Bronchial epithelial cell (primary cell): ENCODE data around the gene EFHD2. TPM values are rescaled to one million over a fixed set of nuclear protein-coding genes. Genes with fewer than 3 reads are reported as not detected.
A peak's percentile ranks its signal among the peaks of the same experiment; 100 is the strongest.
"Not testable (repeated sequence)": the region's sequence is repeated elsewhere in the genome, so short reads cannot be mapped to it uniquely, and the experiment has no call there.

ENCODE experiments used
- DNase-seq: peaks from one replicate; pipeline ENCODE4 v3.0.0-alpha.2; 2010; ENCODE audit warnings: low read depth
- FAIRE-seq: peaks from 2 replicates; lab custom pipeline; 2011; peaks lifted over from hg19 to GRCh38; lab: Jason Lieb, UNC
- H3K27me3 ChIP-seq: 2 replicates; pipeline ENCODE4 v1.5.1; 2011; ENCODE audit warnings: low read length; ENCODE audit not compliant: control insufficient read depth, insufficient read depth
- H3K36me3 ChIP-seq: 2 replicates; pipeline ENCODE4 v1.5.1; 2011; ENCODE audit warnings: low read length; ENCODE audit not compliant: control insufficient read depth, insufficient read depth
- H3K4me3 ChIP-seq: 2 replicates; pipeline ENCODE4 v1.5.1; 2011; ENCODE audit warnings: mild to moderate bottlenecking, low read depth, low read length, control low read depth
- CTCF ChIP-seq: IDR thresholded peaks from 2 replicates; pipeline ENCODE4 v1.5.1; 2011; ENCODE audit warnings: mild to moderate bottlenecking, moderate library complexity, low read length, control low read depth, inconsistent platforms; ENCODE audit not compliant: insufficient read depth, severe bottlenecking
- total RNA-seq: library from RNA; depleted of rRNA; stranded (reverse); fragments of >200 nt; gene quantifications from 2 replicates; pipeline ENCODE4 v1.2.1, GENCODE V29; 2014

The EFHD2 gene
- total RNA-seq, 1 donor from 2014 or later, result 42.6 TPM

DNA sequence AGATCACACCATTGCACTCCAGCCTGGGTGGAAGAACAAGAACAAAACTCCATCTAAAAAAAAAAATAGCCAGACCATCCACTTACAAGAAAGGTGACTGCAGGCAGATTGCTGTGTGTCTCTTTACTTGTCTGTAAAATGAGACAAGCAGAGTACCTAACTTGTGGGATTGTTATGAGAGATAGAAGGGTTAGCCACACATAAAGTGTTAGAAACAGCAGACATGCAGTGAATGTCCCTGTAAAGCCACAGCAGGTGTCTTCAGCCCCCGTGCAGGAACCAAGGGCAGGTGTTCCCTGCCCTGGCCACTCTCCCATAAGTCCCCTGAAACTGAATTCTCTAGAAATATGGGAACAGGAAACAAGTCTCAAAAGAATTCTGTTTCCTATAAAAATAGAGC, 40.8 kb upstream of the EFHD2 start:
- no peaks in the 10 kb centered on the region for H3K36me3 ChIP-seq
- H3K27me3 ChIP-seq, result no peaks in the 10 kb centered on the region
- FAIRE-seq (no peak), DNase-seq (no peak)
- TF ChIP-seq CTCF, result no peak
- no peak overlapping the region for H3K4me3 ChIP-seq

DNA sequence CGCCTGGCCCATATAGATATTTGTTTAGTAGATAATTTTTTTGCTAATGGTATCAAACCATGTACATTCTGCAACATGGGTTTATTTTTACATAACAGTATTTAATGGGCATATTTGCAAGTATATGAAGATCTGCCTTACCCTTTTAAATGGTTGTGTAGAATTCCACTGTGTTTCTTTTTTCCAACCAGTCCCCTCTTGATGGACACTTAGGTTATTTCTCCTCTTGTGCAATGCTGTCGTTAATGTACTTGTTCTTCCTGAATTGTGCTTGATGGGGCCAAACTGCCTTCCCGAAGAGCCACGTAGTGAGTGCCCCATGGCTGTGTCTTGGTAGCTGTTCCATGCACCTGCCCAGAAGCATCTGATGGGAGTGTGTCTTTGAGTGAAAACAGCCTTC, 39.4 kb upstream of the EFHD2 start:
- no peak for FAIRE-seq
- no peak for TF ChIP-seq CTCF
- Histone ChIP-seq H3K4me3 (no peak overlapping the region), H3K36me3 (no peaks in the 10 kb centered on the region), H3K27me3 (no peaks in the 10 kb centered on the region)
- DNase-seq, result no peak

DNA sequence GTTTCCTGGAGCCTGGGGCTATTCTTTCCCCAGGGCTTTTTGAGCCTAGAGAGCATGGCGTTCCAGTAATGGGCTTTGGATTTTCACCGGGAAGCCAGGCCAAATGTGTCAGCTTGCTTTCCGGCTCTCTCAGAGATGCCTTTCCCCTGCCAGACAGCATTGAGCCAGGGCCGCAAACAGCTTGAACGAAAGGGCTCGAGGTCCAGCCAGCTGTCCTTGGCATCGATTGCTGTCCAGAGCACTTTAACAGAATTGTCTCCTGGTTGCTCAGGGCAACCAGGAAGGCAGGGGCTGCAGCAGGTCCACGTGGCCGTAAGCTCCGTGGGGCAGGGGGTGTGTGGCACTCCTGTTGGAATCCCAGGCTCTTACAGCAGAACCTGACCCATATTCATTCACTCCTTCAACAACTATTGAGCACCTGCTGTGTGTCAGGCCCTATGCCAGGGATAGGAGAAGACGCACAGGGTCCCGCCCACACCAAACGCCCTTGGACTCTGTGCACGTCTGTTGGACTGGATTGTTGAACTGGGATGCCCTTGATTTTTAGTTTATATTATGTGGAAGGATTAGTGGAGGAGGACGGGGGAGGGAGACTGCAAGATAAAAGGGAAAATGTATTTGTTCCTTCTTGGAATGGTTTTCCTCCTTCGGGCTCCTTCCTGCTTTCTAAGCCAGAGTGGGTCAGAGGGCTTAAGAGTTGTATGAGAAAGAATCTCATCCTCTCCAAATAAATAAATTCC, 38.7 kb upstream of the EFHD2 start:
- peak; percentile 40 for FAIRE-seq
- Histone ChIP-seq H3K4me3 (no peak overlapping the region), H3K36me3 (no peaks in the 10 kb centered on the region), H3K27me3 (no peaks in the 10 kb centered on the region)
- TF ChIP-seq CTCF, result no peak
- no peak for DNase-seq

- DNase-seq (no peak), FAIRE-seq (peak; percentile 72)
- TF ChIP-seq CTCF, result no peak
- no peaks in the 10 kb centered on the region for H3K27me3 ChIP-seq
- H3K4me3 ChIP-seq, result no peak overlapping the region
- H3K36me3 ChIP-seq, result no peaks in the 10 kb centered on the region
Measured at GRCh38 chr1:15371610-15372545, 37.8 kb upstream of the EFHD2 start.

GRCh38 chr1:15378729-15379128, 31.0 kb upstream of the EFHD2 start:
- Histone ChIP-seq H3K27me3 (peaks cover 3% of the 10 kb centered on the region), H3K4me3 (no peak overlapping the region), H3K36me3 (no peaks in the 10 kb centered on the region)
- DNase-seq, result no peak
- TF ChIP-seq CTCF, result no peak
- no peak for FAIRE-seq

DNA sequence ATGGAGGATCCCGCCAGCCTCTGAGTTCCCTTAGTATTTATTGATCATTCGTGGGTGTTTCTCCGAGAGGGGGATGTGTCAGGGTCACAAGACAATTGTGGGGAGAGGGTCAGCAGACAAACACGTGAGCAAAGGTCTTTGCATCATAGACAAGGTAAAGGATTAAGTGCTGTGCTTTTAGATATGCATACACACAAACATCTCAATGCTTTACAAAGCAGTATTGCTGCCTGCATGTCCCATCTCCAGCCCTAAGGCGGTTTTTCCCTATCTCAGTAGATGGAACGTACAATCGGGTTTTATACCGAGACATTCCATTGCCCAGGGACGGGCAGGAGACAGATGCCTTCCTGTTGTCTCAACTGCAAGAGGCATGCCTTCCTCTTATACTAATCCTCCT, 30.5 kb upstream of the EFHD2 start:
- not testable (repeated sequence) for H3K4me3 ChIP-seq, DNase-seq, FAIRE-seq, H3K36me3 ChIP-seq, H3K27me3 ChIP-seq
